H1 (cell line): Measurements from ENCODE around the gene OPCML.

Experiments used
- CHD2 ChIP-seq: IDR thresholded peaks from 2 replicates; pipeline ENCODE4 v1.6.1; 2012; ENCODE audit warnings: low read length, improper control_type of control experiment
- JUN ChIP-seq: IDR thresholded peaks from 2 replicates; pipeline ENCODE4 v1.6.1; 2011; ENCODE audit warnings: low read depth, mild to moderate bottlenecking, improper control_type of control experiment, low read length
- JUND ChIP-seq: IDR thresholded peaks from 2 replicates; pipeline ENCODE4 v1.6.1; 2011; ENCODE audit warnings: mild to moderate bottlenecking, improper control_type of control experiment, low read length
- MAFK ChIP-seq: IDR thresholded peaks from 2 replicates; pipeline ENCODE4 v1.6.1; 2012; ENCODE audit warnings: low read depth, mild to moderate bottlenecking, improper control_type of control experiment, low read length
- POLR2A ChIP-seq, 2 experiments: IDR thresholded peaks; 1 replicate in 1 of 2; 2 replicates in 1 of 2; pipeline ENCODE4 v1.6.1; 2011; ENCODE audit warnings: low read depth in 2 of 2, low read length in 2 of 2, mild to moderate bottlenecking in 2 of 2; ENCODE audit errors: control extremely low read depth in 1 of 2
- POLR2AphosphoS5 ChIP-seq: IDR thresholded peaks from 2 replicates; pipeline ENCODE4 v1.6.1; 2011; ENCODE audit warnings: low read depth, low read length
- POU5F1 ChIP-seq: IDR thresholded peaks from 2 replicates; pipeline ENCODE4 v1.6.1; 2011; ENCODE audit warnings: low read depth, mild to moderate bottlenecking, low read length, moderate library complexity
- RAD21 ChIP-seq, 2 experiments: IDR thresholded peaks in 1 of 2; conservative IDR thresholded peaks in 1 of 2; 2 replicates each; pipeline ENCODE4 v1.6.1; 2011; ENCODE audit warnings: low read depth in 2 of 2, low read length in 2 of 2, improper control_type of control experiment in 1 of 2, inconsistent platforms in 1 of 2, mild to moderate bottlenecking in 1 of 2, moderate library complexity in 1 of 2
- RFX5 ChIP-seq: IDR thresholded peaks from 2 replicates; pipeline ENCODE4 v1.6.1; 2011; ENCODE audit warnings: low read depth, low read length, improper control_type of control experiment, borderline replicate concordance
- RXRA ChIP-seq: IDR thresholded peaks from 2 replicates; pipeline ENCODE4 v1.6.1; 2011; ENCODE audit warnings: low read depth, mild to moderate bottlenecking, low read length, moderate library complexity; ENCODE audit not compliant: insufficient read depth
- SP1 ChIP-seq: IDR thresholded peaks from 2 replicates; pipeline ENCODE4 v1.6.1; 2011; ENCODE audit warnings: low read depth, low read length
- TAF1 ChIP-seq: IDR thresholded peaks from 2 replicates; pipeline ENCODE4 v1.6.1; 2011; ENCODE audit warnings: mild to moderate bottlenecking, low read depth, low read length
- TF ChIP-seq, protein P1 (sequence below), 3 experiments: IDR thresholded peaks; 1 replicate in 2 of 3; 2 replicates in 1 of 3; pipeline versions ENCODE4 v1.5.1 to v1.6.1; 2011; ENCODE audit warnings: low read length in 3 of 3, mild to moderate bottlenecking in 3 of 3, inconsistent platforms in 2 of 3, low read depth in 1 of 3, moderate library complexity in 1 of 3; ENCODE audit not compliant: insufficient read depth in 1 of 3; ENCODE audit errors: control extremely low read depth in 1 of 3
- TF ChIP-seq, protein P2 (sequence below): IDR thresholded peaks from 2 replicates; pipeline ENCODE4 v1.6.1; 2012; ENCODE audit warnings: inconsistent platforms

DNA sequence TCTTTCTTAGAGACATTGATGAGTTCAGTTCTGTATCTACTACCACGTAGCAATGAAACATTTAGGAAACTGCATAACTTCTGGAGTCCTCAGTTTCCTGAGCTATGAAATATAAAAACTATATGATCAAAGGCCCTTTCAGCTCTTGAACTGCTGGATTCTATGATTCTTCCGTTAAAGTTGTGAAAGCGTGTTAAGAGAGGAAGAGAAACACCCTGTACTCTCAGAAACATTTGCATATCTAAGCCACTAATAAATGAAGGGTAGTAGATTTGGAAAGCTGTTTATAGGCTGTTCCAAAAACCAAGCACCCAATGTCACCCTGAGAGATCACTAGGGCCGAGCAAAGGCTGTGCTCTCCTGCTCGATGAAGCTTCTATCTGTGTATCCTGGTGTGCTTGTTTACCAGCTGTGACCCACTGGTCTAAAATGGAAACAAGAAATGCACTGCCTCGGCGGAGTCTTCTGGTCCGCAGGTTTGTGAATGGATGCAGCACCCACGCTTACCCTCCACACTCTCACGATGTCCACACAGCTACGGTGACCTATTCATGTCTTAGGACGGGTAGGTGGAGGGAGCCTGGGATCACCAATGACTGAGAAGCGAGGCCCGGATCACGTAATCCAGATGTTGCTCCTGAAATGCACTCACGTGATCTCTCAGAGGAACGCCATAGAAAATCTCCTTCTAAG lies 325.8 kb downstream of the OPCML start:
- TF ChIP-seq MAFK (no peak), POLR2AphosphoS5 (no peak), RAD21 (IDR thresholded peaks at IDR 0.05 in 1 of 2, conservative IDR thresholded peaks at IDR 0.05 in 1 of 2; ENCODE audit: low read depth in 2 of 2, low read length in 2 of 2) (no peak), SP1 (no peak), POLR2A (IDR thresholded peaks at IDR 0.05; ENCODE audit: control extremely low read depth in 1 of 2, low read depth in 2 of 2, low read length in 2 of 2) (no peak), POU5F1 (no peak), CHD2 (no peak), RFX5 (no peak), JUN (no peak), RXRA (no peak), TAF1 (no peak), JUND (no peak)
- TF ChIP-seq, protein P1, sequence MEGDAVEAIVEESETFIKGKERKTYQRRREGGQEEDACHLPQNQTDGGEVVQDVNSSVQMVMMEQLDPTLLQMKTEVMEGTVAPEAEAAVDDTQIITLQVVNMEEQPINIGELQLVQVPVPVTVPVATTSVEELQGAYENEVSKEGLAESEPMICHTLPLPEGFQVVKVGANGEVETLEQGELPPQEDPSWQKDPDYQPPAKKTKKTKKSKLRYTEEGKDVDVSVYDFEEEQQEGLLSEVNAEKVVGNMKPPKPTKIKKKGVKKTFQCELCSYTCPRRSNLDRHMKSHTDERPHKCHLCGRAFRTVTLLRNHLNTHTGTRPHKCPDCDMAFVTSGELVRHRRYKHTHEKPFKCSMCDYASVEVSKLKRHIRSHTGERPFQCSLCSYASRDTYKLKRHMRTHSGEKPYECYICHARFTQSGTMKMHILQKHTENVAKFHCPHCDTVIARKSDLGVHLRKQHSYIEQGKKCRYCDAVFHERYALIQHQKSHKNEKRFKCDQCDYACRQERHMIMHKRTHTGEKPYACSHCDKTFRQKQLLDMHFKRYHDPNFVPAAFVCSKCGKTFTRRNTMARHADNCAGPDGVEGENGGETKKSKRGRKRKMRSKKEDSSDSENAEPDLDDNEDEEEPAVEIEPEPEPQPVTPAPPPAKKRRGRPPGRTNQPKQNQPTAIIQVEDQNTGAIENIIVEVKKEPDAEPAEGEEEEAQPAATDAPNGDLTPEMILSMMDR (IDR thresholded peaks at IDR 0.05; ENCODE audit: control extremely low read depth in 1 of 3, insufficient read depth in 1 of 3, low read depth in 1 of 3, low read length in 3 of 3): no peak
- TF ChIP-seq, protein P2, sequence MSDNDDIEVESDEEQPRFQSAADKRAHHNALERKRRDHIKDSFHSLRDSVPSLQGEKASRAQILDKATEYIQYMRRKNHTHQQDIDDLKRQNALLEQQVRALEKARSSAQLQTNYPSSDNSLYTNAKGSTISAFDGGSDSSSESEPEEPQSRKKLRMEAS: no peak
